Spleen (tissue), 11 donors: Measurements from ENCODE around the gene TFAP2B. TPM values are rescaled to one million over a fixed set of nuclear protein-coding genes. Genes with fewer than 3 reads are reported as not detected.

ENCODE experiments used
- DNase-seq: peaks from one replicate; pipeline ENCODE4 v3.0.0-alpha.2; 2020
- H3K27ac ChIP-seq, 8 donors: fragments of 200-600 bp; sonication (generic) in 7 of 8; 1 replicate in 4 of 8; 2 replicates in 4 of 8; pipeline versions ENCODE4 v1.5.0 to v1.8.0; 2016 to 2021; ENCODE audit warnings: inconsistent platforms in 4 of 8, mild to moderate bottlenecking in 4 of 8, moderate library complexity in 1 of 8
- H3K27me3 ChIP-seq, 7 donors: fragments of 200-600 bp; sonication (generic) in 6 of 7; replicated peaks in 1 of 7; 1 replicate in 4 of 7; 2 replicates in 3 of 7; pipeline versions ENCODE4 v1.5.0 to v1.8.0; 2016 to 2021; ENCODE audit warnings: inconsistent platforms in 3 of 7, mild to moderate bottlenecking in 1 of 7
- H3K36me3 ChIP-seq, 6 donors: fragments of 200-600 bp; sonication (generic) in 5 of 6; 1 replicate in 4 of 6; 2 replicates in 2 of 6; pipeline versions ENCODE4 v1.5.0 to v1.8.0; 2016 to 2021; ENCODE audit warnings: inconsistent platforms in 2 of 6
- H3K4me1 ChIP-seq, 6 donors: fragments of 200-600 bp; sonication (generic) in 5 of 6; 1 replicate in 3 of 6; 2 replicates in 3 of 6; pipeline versions ENCODE4 v1.5.0 to v1.8.0; 2016 to 2021; ENCODE audit warnings: inconsistent platforms in 3 of 6
- H3K4me3 ChIP-seq, 8 donors: fragments of 200-600 bp; sonication (generic) in 7 of 8; 1 replicate in 4 of 8; 2 replicates in 4 of 8; pipeline versions ENCODE4 v1.5.0 to v1.8.0; 2016 to 2021; ENCODE audit warnings: inconsistent platforms in 4 of 8, mild to moderate bottlenecking in 4 of 8, moderate library complexity in 2 of 8
- H3K9me3 ChIP-seq, 8 donors: fragments of 200-600 bp; sonication (generic) in 7 of 8; 1 replicate in 4 of 8; 2 replicates in 4 of 8; pipeline versions ENCODE4 v1.5.0 to v1.8.0; 2016 to 2021; ENCODE audit warnings: inconsistent platforms in 4 of 8
- CTCF ChIP-seq, 11 experiments: fragments of 200-600 bp in 7 of 11; fragments of 450-650 bp in 4 of 11; sonication (generic) in 4 of 11; IDR thresholded peaks in 8 of 11; conservative IDR thresholded peaks in 3 of 11; 1 replicate in 7 of 11; 2 replicates in 4 of 11; pipeline versions ENCODE4 v1.4.0 to v1.8.0; 2016 to 2021; ENCODE audit warnings: antibody characterized with exemption in 11 of 11, inconsistent platforms in 4 of 11, mild to moderate bottlenecking in 1 of 11
- POLR2A ChIP-seq, 3 donors: fragments of 450-650 bp; IDR thresholded peaks; one replicate each; pipeline ENCODE4 v1.5.1; 2017; ENCODE audit warnings: antibody characterized with exemption in 3 of 3, mild to moderate bottlenecking in 1 of 3
- POLR2AphosphoS5 ChIP-seq, 3 donors: sonication (generic); formaldehyde crosslinking; IDR thresholded peaks; one replicate each; pipeline ENCODE4 v1.5.1; 2017; ENCODE audit warnings: antibody characterized with exemption in 3 of 3
- WGBS, 5 donors: extraction: QIAGEN DNeasy Blood & Tissue Kit in 3 of 5; methylation state at CpG; one replicate each; pipeline versions ENCODE4 v1.1.5 to v1.1.7; 2013 to 2018; 5-methylcytosine and 5-hydroxymethylcytosine counted together
- intact Hi-C: fragments of 100-400 bp; cut with DNase I; formaldehyde crosslinking; loops from one replicate; pipeline ENCODE4 v1.15.0; 2023; ENCODE audit warnings: low total_unique reads
- polyA plus RNA-seq, 3 donors: library from polyadenylated mRNA; stranded (reverse); fragments of 200-250 nt; gene quantifications; one replicate each; pipeline ENCODE4 v1.2.1, GENCODE V29; 2013
- total RNA-seq, 7 donors: library from RNA; depleted of rRNA in 3 of 7; stranded (reverse); fragments of >200 nt in 3 of 7; fragmentation: NEBNext Ultra II Directional in 4 of 7; extraction: Animal tissue kit (Norgen Biotek cat#: 25700) in 4 of 7; gene quantifications; one replicate each; pipeline versions ENCODE4 v1.1.0 to v1.2.1, GENCODE V29; 2016 to 2021
- donor health status: healthy with polysubstance abuse.
- donor health status: DM: no; HTN: no; CAD: no; lungs with moderate emphysema.
- donor health status: DM: no; HTN: no; CAD: no.
- donor health status: Bipolar disorder and iron deficiency.
- donor health status: healthy.
- donor health status: DM: no; HTN: no; CAD: no.
- donor health status: DM: yes; HTN: yes; CAD: no.

TFAP2B gene
- total and polyA plus RNA-seq, 10 donors = not detected

GRCh38 chr6:50850223-50851048 is 31.8 kb downstream of the TFAP2B start:
- intact Hi-C loops = no loop called here
- Histone ChIP-seq H3K9me3 (peaks cover 0 to 9% (median 0%) of the 10 kb centered on the region in 8 donors), H3K27me3 (peaks cover 0 to 91% (median 68%) of the 10 kb centered on the region in 7 donors), H3K36me3 (no peaks in the 10 kb centered on the region), H3K27ac (no peak overlapping the region), H3K4me3 (peak overlapping the region in 2 of 8 donors; percentile 17 to 45), H3K4me1 (peaks cover 0 to 15% (median 7%) of the 10 kb centered on the region in 6 donors)
- WGBS, 5 donors = 10 to 22% (median 12%) methylated on average over 29 to 55 of the region's 55 CpGs
- TF ChIP-seq POLR2AphosphoS5 (IDR thresholded peaks at IDR 0.05) (no peak), CTCF (IDR thresholded peaks at IDR 0.05 in 8 of 11, conservative IDR thresholded peaks at IDR 0.05 in 3 of 11) (no peak), POLR2A (IDR thresholded peaks at IDR 0.05) (no peak)
- no peak for DNase-seq

GRCh38 chr6:50851049-50851845 is 32.6 kb downstream of the TFAP2B start:
- H3K36me3 ChIP-seq = no peaks in the 10 kb centered on the region
- TF ChIP-seq POLR2AphosphoS5 (IDR thresholded peaks at IDR 0.05) (no peak), CTCF (IDR thresholded peaks at IDR 0.05 in 8 of 11, conservative IDR thresholded peaks at IDR 0.05 in 3 of 11) (no peak), POLR2A (IDR thresholded peaks at IDR 0.05) (no peak)
- DNase-seq = no peak

GRCh38 chr6:50853939-50854338 is 35.3 kb downstream of the TFAP2B start:
- Histone ChIP-seq H3K36me3 (no peaks in the 10 kb centered on the region), H3K4me3 (no peak overlapping the region), H3K27me3 (peaks cover 0 to 56% (median 36%) of the 10 kb centered on the region in 7 donors), H3K27ac (no peak overlapping the region), H3K4me1 (peaks cover 0 to 15% (median 7%) of the 10 kb centered on the region in 6 donors), H3K9me3 (peaks cover 0 to 7% (median 0%) of the 10 kb centered on the region in 8 donors)
- TF ChIP-seq POLR2AphosphoS5 (IDR thresholded peaks at IDR 0.05) (no peak), CTCF (IDR thresholded peaks at IDR 0.05 in 8 of 11, conservative IDR thresholded peaks at IDR 0.05 in 3 of 11) (no peak), POLR2A (IDR thresholded peaks at IDR 0.05) (no peak)
- 34 to 47% (median 38%) methylated on average over 6 of the region's 6 CpGs for WGBS, 5 donors
- intact Hi-C loops = no loop called here
- no peak for DNase-seq

More at GRCh38 chr6:50851049-50851845, 32.6 kb downstream of the TFAP2B start:
- H3K9me3 ChIP-seq = peaks cover 0 to under 1% (median 0%) of the 10 kb centered on the region in 8 donors
- H3K4me1 ChIP-seq = peaks cover 0 to 15% (median 7%) of the 10 kb centered on the region in 6 donors
- no peak overlapping the region for H3K27ac ChIP-seq
- no peak overlapping the region for H3K4me3 ChIP-seq
- intact Hi-C loops = no loop called here
- H3K27me3 ChIP-seq = peaks cover 0 to 82% (median 60%) of the 10 kb centered on the region in 7 donors
- WGBS, 5 donors = 7 to 12% (median 12%) methylated on average over 31 of the region's 31 CpGs
